NT2/D1 (cell line): ENCODE measurements around the gene BCAS3.

Source experiments
- SUZ12 ChIP-seq: IDR thresholded peaks from 2 replicates; pipeline ENCODE4 v1.6.1; 2011; ENCODE audit not compliant: insufficient read length, insufficient read depth; ENCODE audit errors: extremely low read depth
- YY1 ChIP-seq: IDR thresholded peaks from 2 replicates; pipeline ENCODE4 v1.6.1; 2011; ENCODE audit not compliant: insufficient read length, insufficient read depth
- ZNF274 ChIP-seq: IDR thresholded peaks from 2 replicates; pipeline ENCODE4 v1.6.1; 2011; ENCODE audit warnings: mild to moderate bottlenecking, low read depth, low read length

DNA sequence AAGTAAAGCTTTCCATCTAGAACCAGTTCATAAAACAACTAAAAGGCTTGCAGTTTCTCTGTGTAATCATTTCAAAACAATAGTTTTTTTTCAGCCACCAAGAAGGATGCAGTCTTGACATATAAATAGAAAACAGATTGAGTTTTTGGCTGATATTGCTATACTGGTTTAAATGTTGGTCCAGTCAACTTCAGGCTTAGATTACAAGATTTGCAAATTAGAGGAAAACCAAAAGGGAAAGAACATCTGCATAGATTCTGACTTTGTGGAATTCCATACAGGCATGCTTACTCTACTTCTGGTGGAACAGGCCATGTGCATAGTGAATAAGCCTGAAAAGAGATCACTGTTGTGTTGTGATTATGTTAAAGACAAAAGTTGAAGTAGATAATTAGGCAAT lies 150.3 kb downstream of the BCAS3 start:
- no peak for TF ChIP-seq YY1
- no peak for TF ChIP-seq SUZ12
- TF ChIP-seq ZNF274: no peak
